GM19324 (cell line): Measurements from ENCODE around the gene PTH.

Experiments used
- ATAC-seq: cut with Tn5 transposase; IDR thresholded peaks from one replicate; pipeline ENCODE4 v1.9.1; 2021; ENCODE audit warnings: mild to moderate bottlenecking, moderate library complexity; ENCODE audit not compliant: unreplicated experiment, low FRiP score

PTH gene

GRCh38 chr11:13450832-13451397 is 44.9 kb downstream of the PTH start:
- ATAC-seq = no peak

DNA sequence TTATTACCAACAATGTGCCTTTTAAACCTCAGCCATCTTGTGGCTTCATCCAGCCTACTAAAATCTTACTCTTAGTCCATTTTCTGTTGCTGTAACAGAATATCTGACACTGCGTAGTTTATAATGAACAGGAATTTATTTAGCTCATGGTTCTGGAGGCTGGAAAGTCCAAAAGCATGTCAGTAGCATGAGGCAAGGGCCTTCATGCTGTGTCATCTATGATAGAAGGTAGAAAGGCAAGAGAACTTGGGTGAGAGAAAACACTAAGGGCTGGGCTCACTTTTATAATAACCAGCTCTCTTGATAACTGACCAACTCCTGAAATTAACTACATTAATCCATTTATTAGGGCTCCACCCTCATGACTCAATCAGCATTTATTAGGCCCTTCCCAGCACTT is 46.3 kb downstream of the PTH start:
- ATAC-seq = no peak

- no peak for ATAC-seq
Observed at GRCh38 chr11:13448876-13449275, 46.9 kb downstream of the PTH start.

GRCh38 chr11:13446444-13446843 is 49.4 kb downstream of the PTH start:
- no peak for ATAC-seq

DNA sequence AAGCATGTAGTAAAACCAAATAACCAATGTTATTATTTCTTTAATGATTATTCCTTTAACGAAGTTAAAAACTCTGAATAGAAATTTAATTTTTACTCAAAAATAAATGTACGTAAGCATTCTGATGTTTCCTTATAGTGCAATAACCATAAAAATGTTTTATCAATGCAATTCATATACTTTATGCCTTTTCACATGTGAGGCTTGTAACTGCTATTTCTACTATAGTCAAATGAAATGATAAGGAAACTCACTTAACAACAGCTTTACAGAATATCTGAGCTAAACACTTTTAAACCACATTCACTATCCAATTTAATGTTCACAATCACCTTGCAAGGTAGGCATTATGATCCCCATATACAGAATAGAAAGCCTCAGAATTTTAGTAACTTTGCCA is 50.2 kb downstream of the PTH start:
- no peak for ATAC-seq
